ENCODE results near the gene S100A1. TPM values are rescaled to one million over a fixed set of nuclear protein-coding genes. Genes with fewer than 3 reads are reported as not detected.

The S100A1 gene
- total RNA-seq, 1 donor from 2014 or later = 0.24 TPM

DNA sequence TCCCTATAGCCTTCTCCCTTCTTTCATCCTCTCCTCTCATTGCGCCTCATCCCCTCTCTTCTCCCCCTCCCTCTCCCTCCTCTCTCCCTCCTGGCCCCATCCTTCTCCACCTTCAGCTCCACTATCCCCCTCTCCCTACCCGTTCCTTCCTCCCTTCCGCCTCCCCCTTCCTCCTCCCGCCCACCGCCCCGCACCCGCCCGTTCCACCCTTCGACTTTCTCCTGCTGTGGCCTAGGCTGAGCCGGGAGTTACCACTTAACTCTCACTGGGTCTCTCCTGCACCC is 51.8 kb downstream of the S100A1 start:
- DNase-seq (ENCODE audit: low spot score) = no peak

Other genes starting within 250 kb of the S100A1 start
- gene S100A8, start 237.4 kb upstream of the S100A1 start, total RNA-seq (ENCODE audit: insufficient read depth, low replicate concordance) = 16.6 TPM
- 2.9 TPM for gene S100A7A, start 211.9 kb upstream of the S100A1 start, total RNA-seq (ENCODE audit: insufficient read depth, low replicate concordance)
- not detected for gene S100A7, start 167.8 kb upstream of the S100A1 start, total RNA-seq (ENCODE audit: insufficient read depth, low replicate concordance)
- 216 TPM for gene S100A6, start 92.4 kb upstream of the S100A1 start, total RNA-seq (ENCODE audit: insufficient read depth, low replicate concordance)
- not detected for gene S100A5, start 87.5 kb upstream of the S100A1 start, total RNA-seq (ENCODE audit: insufficient read depth, low replicate concordance)
- 122 TPM for gene S100A4, start 82.6 kb upstream of the S100A1 start, total RNA-seq (ENCODE audit: insufficient read depth, low replicate concordance)
- gene S100A3, start 79.2 kb upstream of the S100A1 start, total RNA-seq (ENCODE audit: insufficient read depth, low replicate concordance) = not detected
- gene S100A2, start 62.6 kb upstream of the S100A1 start, total RNA-seq (ENCODE audit: insufficient read depth, low replicate concordance) = 20.7 TPM
- gene S100A16, start 15.3 kb upstream of the S100A1 start, total RNA-seq (ENCODE audit: insufficient read depth, low replicate concordance) = 40.0 TPM
- gene S100A14, start 12.1 kb upstream of the S100A1 start, total RNA-seq (ENCODE audit: insufficient read depth, low replicate concordance) = 29.6 TPM
- gene S100A13, start 929 bp upstream of the S100A1 start, total RNA-seq (ENCODE audit: insufficient read depth, low replicate concordance) = 26.5 TPM
- 30.6 TPM for gene CHTOP, start 5.6 kb downstream of the S100A1 start, total RNA-seq (ENCODE audit: insufficient read depth, low replicate concordance)
- 36.6 TPM for gene SNAPIN, start 30.3 kb downstream of the S100A1 start, total RNA-seq (ENCODE audit: insufficient read depth, low replicate concordance)
- 72.2 TPM for gene ILF2, start 42.6 kb downstream of the S100A1 start, total RNA-seq (ENCODE audit: insufficient read depth, low replicate concordance)
- 3.1 TPM for gene NPR1, start 50.3 kb downstream of the S100A1 start, total RNA-seq (ENCODE audit: insufficient read depth, low replicate concordance)
- gene INTS3, start 99.6 kb downstream of the S100A1 start, total RNA-seq (ENCODE audit: insufficient read depth, low replicate concordance) = 31.8 TPM
- 22.9 TPM for gene SLC27A3, start 147.0 kb downstream of the S100A1 start, total RNA-seq (ENCODE audit: insufficient read depth, low replicate concordance)